Head of caudate nucleus (tissue), 42 donors: ENCODE data around the gene WFDC9.
"Not testable (repeated sequence)": the region's sequence is repeated elsewhere in the genome, so short reads cannot be mapped to it uniquely, and the experiment has no call there.

Experiments used
- DNase-seq, 42 donors: peaks; one replicate each; pipeline versions ENCODE4 v3.0.0 to v3.0.0-alpha.2; 2020 to 2021; ENCODE audit warnings: mixed read lengths in 7 of 42
- intact Hi-C: fragments of 100-400 bp; cut with DNase I; formaldehyde crosslinking; loops from one replicate; pipeline ENCODE4 v1.15.0; 2022

Gene WFDC9

GRCh38 chr20:45595235-45595634 is 35.8 kb downstream of the WFDC9 start:
- intact Hi-C loops = no loop called here
- DNase-seq = no peak

DNA sequence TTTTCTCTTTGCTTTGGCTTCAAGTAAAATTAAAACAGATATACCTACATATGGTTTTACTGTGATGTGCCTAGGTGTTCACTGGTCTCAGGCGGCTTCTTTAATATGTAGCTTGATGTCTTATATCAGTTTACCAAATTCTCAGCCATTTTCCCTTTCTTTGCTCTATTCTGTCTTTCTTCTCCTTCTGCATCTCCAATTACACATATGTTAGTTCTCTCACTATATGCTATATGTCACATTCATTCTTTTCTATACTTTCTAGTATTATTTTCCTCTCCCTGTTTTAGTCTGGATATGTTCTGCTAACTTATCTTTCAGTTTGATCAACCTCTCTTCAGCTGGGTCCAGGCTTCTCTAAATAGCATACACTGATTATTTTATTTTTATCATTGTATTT is 37.6 kb downstream of the WFDC9 start:
- intact Hi-C loops = no loop called here
- no peak for DNase-seq

- intact Hi-C loops = no loop called here
- DNase-seq = peak in 3 of 42 donors; percentile 2 to 44 (median 27)
Observed at GRCh38 chr20:45592574-45593189, 38.4 kb downstream of the WFDC9 start.

GRCh38 chr20:45589725-45590124 is 41.4 kb downstream of the WFDC9 start:
- no peak for DNase-seq
- intact Hi-C loops = no loop called here

DNA sequence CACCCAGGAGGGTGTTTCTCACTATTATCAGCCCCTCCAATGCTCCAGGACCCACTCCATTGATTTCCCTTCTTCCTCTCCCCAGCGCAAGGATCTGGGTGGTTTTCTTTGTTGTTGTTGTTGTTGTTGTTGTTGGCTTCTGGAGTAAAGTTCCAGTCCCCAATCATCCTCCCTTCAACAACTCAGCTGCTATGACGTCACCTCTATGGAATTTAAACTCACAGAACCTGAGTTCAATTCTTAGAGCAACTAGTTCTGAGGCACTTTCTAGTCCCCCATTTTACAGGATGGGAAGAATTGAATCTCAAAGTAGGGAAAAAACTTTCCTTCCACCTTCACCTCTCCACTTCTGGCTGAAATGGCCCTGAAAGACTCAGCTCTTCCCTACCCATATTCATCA is 42.3 kb downstream of the WFDC9 start:
- no peak for DNase-seq
- intact Hi-C loops = no loop called here

DNA sequence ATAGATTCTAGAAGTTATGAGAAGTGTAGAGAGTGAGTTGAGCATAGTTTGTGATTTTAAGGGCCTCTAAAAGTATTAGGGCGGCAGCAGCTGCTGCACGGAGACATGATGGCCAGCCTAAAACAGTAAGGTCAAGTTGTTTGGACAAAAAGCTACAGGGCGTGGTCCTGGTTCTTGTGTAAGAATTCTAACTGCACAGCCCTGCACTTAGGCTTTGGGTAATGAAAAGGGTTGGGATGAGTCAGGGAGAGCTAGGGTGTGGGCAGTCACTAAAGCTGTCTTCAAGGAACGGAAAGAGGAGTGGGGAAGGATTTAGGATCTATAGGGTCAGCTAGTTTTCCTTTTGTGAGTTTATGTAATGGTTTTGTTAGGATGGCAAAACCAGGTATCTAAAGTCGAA is 45.1 kb downstream of the WFDC9 start:
- DNase-seq, intact Hi-C loops: not testable (repeated sequence)

- DNase-seq, intact Hi-C loops: not testable (repeated sequence)
Observed at GRCh38 chr20:45584294-45584693, 46.8 kb downstream of the WFDC9 start.

DNA sequence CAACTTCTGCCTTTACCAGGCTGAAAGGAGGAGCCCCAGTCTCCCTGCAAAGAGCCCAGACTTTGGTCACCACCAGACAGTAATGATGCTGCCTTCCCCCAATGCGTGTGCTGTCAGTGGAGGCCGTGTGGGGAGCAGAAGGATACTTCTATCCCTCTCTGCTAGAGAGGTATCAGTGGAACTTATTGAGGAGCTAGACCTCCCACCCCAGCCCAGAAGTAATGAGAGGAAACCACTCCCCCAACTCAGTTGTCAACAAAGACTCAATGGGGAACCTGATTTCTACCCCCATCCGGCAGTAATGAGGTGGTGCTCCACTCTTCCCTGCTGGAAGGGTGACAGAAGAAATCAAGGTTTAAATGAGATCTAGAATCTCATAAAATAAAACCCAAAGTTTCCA is 47.6 kb downstream of the WFDC9 start:
- intact Hi-C loops = no loop called here

GRCh38 chr20:45581702-45582101 is 49.4 kb downstream of the WFDC9 start:
- intact Hi-C loops = no loop called here
- no peak for DNase-seq

More for the DNA sequence above, 47.6 kb downstream of the WFDC9 start:
- no peak for DNase-seq

GRCh38 chr20:45579184-45579583 is 51.9 kb downstream of the WFDC9 start, which contains the start of gene WFDC8:
TSS of gene WFDC8 (minus strand) at chr20:45579284. CDS start at chr20:45579247, 37 bp downstream.
- intact Hi-C loops = no loop called here
- DNase-seq = no peak

GRCh38 chr20:45578231-45578630 is 52.9 kb downstream of the WFDC9 start:
- DNase-seq = no peak
- intact Hi-C loops = no loop called here

GRCh38 chr20:45576995-45577394 is 54.1 kb downstream of the WFDC9 start:
- DNase-seq = no peak
- intact Hi-C loops = no loop called here

- intact Hi-C loops = no loop called here
- no peak for DNase-seq
Observed at GRCh38 chr20:45575931-45576330, 55.2 kb downstream of the WFDC9 start.

DNA sequence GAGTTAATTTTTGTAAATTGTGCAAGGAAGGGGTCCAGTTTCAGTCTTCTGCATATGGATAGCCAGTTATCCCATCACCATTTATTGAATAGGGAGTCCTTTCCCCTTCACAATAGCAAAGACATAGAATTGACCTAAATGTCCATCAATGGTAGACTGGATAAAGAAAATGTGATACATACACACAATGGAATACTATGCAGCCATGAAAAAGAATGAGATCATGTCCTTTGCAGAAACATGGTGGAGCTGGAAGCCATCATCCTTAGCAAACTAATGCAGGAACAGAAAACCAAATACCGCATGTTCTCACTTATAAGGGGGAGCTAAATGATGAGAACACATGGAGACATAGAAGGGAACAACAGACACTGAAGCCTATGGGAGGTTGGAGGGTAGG is 61.4 kb downstream of the WFDC9 start:
- DNase-seq, intact Hi-C loops: not testable (repeated sequence)

DNA sequence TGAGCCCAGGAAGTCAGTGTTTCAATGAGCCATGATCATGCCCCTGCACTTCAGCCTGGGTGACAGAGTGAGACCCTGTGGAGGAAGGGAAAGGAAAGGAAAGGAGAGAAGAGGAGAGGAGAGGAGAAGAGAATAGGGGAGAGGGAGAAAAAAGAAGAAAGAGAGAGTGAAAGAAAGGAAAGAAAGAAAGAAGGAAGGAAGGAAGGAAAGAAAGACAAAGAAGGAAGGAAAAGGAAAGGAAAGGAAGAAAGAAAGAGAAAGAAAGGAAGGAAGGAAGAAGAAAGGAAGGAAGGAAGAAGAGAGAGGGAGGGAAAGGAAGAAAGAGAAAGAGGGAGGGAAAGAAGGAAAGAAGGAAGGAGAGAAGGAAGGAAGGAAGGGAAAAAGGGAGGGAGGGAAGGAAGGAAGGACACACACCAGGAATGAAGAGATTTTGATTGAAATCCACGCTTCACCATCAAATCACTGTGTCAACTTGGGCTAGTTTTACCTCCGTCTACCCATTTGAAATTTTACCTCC is 66.3 kb downstream of the WFDC9 start:
- DNase-seq = no peak
- intact Hi-C loops = no loop called here
